GM21723 (cell line): ENCODE data around the gene C12orf76.
"Not testable (repeated sequence)": the region's sequence is repeated elsewhere in the genome, so short reads cannot be mapped to it uniquely, and the experiment has no call there.

Experiments used
- ATAC-seq: cut with Tn5 transposase; IDR thresholded peaks from one replicate; pipeline ENCODE4 v1.9.1; 2021; ENCODE audit warnings: mild to moderate bottlenecking, moderate library complexity; ENCODE audit not compliant: unreplicated experiment

C12orf76 gene

GRCh38 chr12:110065540-110065939 is 17.2 kb upstream of the C12orf76 start:
- ATAC-seq = no peak

DNA sequence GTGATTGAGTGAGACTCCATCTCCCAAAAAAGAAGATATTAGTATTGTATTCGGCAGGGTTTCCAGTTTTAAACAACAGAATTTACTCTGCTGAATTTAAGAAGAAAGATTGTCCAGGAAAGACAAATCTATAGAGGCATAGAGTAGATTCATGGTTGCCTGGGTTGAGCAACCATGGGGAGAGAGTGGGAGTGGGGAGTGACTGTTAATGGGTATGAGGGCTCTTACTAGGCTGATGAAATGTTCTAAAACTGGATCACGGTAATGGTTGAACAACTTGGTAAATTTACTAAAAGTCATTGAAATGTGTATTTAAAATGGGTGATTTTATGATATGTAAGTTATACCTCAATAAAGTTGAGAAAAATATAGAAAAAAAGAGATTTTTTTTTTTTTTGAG is 13.9 kb upstream of the C12orf76 start:
- no peak for ATAC-seq

DNA sequence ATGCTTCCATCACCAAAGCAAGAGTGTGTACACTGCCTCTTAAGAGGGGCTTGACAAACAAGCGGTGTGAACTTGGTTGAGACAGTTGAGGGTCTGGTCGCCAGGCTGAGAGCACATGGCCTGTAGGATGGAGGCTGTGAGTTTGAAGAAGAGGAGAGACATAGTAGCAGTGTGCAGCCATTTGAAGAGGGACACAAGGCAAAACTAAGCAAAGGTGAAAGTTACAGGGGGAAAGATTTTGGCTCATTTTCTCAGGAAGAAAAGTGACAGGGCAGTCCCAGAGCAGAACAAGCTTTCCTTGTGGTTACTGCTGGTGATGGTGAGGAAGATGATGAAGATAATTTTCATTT is 11.3 kb upstream of the C12orf76 start:
- no peak for ATAC-seq

- no peak for ATAC-seq
These were observed 10.7 kb upstream of the C12orf76 start for GRCh38 chr12:110058875-110059615.

DNA sequence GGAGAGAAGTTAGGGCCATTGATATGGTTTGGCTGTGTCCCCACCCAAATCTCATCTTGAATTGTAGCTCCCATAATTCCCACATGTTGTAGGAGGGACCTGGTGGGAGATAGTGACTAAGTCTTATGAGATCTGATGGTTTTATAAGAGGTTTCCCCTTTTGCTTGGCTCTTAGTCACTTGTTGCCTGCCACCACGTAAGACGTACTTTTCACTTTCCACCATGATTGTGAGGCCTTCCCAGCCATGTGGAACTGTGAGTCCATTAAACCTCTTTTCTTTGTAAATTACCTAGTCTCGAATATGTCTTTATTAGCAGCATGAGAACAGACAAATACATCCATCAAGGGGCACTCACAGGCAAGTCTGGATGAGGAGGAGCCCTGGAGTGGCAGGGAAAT is 8.3 kb upstream of the C12orf76 start:
- ATAC-seq = not testable (repeated sequence)

- ATAC-seq = not testable (repeated sequence)
These were observed 7.3 kb upstream of the C12orf76 start for GRCh38 chr12:110055375-110056352.

DNA sequence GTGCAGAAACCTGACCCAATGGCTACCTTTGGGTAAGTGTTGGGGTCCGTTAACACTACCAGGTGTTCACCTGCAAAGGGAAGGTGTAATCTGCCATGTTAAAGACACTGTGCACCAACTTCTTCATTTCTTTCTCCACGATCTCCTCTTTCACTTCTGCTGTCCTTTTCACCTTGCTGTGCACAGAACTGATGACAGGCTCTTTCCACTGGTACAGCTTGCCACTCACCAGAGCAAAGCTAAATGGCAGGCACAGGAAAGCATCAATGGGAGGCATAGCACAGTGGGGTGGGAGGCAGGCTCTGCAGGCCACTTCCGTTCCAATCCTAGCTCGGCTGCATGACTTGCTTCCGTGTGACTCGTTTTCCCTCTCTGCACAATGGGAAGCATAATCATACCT is 2.6 kb upstream of the C12orf76 start:
- no peak for ATAC-seq

GRCh38 chr12:110049666-110050065 is 1.3 kb upstream of the C12orf76 start:
- ATAC-seq = not testable (repeated sequence)

- ATAC-seq = peak; percentile 22
These were observed 712 bp upstream of the C12orf76 start for GRCh38 chr12:110049034-110049433.

- no peak for ATAC-seq
These were observed 903 bp downstream of the C12orf76 start for GRCh38 chr12:110047297-110047940.

GRCh38 chr12:110046451-110047187 is 1.7 kb downstream of the C12orf76 start:
- no peak for ATAC-seq

DNA sequence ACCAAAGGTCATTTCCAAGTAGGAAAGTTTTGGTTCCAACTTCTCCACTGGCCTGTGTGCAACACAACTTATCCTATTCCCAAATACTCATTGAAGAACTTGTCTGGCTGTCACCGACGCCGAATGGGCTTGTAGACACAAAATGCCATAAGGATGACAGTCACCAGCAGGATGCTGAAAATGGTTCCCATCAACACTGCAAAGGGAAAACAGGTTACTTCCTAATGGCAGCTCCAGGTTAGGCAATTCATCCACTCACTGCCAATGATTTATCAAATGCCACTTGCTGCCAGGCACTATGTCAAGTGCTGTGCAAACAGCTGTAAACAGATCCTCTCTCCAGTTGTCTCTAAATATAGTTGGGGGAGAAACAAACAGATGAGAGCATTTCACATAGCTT is 6.1 kb downstream of the C12orf76 start:
- ATAC-seq = no peak

GRCh38 chr12:110039085-110039807 is 9.1 kb downstream of the C12orf76 start:
- ATAC-seq = no peak

GRCh38 chr12:110038741-110039084 is 9.6 kb downstream of the C12orf76 start:
- ATAC-seq = no peak

GRCh38 chr12:110037315-110037714 is 11.0 kb downstream of the C12orf76 start:
- no peak for ATAC-seq

- no peak for ATAC-seq
These were observed 12.7 kb downstream of the C12orf76 start for GRCh38 chr12:110035534-110036104.

DNA sequence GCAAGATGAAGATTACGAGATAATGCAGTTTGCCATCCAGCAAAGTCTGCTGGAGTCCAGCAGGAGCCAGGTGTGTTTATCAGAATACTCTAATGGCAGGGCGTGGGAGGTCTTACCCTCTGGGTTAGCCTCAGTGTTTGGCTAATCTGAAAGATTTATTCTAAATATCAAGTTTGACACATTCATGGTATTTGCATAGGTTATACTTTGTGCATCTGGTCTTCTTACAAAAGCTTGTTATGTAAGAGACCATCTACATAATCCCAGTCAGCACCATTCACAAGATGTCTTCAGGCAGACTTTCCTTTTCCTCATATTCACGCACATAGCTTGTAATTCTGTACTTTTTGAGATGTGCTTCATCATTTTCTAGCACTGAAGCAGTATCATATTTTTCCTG is 14.4 kb downstream of the C12orf76 start:
- no peak for ATAC-seq

DNA sequence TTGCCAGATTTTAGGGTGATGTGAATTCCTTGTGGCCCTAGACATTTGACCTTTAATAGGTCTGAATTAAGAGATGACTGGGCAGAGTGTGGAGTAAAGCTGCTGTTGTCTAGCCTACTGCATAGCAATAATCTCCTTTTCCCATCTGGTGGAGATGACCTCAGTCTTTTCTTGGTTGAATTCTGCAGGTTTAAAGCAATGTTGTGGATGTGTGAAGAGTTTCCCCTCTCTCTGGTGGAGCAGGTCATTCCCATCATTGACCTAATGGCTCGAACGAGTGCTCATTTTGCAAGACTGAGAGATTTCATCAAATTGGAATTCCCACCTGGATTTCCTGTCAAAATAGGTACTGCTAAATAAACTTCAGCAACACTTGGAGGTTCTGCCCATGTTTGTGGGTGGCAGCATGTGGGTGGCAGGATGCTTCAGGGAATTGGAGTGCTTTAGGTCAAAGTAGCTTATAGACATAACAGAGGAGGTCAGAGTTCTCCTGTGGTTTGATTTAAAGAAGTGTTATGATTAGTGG is 19.0 kb downstream of the C12orf76 start:
- ATAC-seq = no peak

DNA sequence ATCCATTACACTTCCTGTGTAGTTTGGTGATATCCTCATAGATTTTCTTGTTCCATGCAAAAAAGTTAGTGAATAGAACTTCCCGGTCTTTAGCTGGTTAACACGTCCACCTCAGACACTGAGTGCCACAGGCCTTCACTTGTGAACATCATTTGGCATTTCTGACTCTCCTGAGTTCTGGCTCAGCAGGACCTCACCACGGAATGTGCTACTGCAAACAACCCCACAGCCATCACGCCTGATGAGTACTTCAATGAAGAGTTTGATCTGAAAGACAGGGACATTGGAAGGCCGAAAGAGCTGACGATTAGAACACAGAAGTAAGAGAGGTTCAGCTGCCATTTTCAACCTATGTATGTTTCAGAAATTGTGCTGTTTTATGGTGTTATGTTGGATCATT is 20.0 kb downstream of the C12orf76 start:
- no peak for ATAC-seq

- no peak for ATAC-seq
These were observed 24.3 kb downstream of the C12orf76 start for GRCh38 chr12:110024051-110024450.
